Neural cell (in vitro differentiated cells): Measurements from ENCODE around the gene CLIP4. TPM values are rescaled to one million over a fixed set of nuclear protein-coding genes. Genes with fewer than 3 reads are reported as not detected.

Experiments
- H2AFZ ChIP-seq: fragments of 200-600, 300-800 bp; sonication (generic), shearing (Covaris generic); 2 replicates; pipeline ENCODE4 v1.6.0; 2014; ENCODE audit warnings: low read depth, mild to moderate bottlenecking, antibody characterized with exemption, low read length, moderate library complexity
- H3F3A ChIP-seq: fragments of 200-600 bp; shearing (Covaris generic); 2 replicates; pipeline ENCODE4 v1.6.1; 2016; ENCODE audit warnings: mild to moderate bottlenecking, moderate library complexity, mixed read lengths, antibody characterized with exemption, low read length; ENCODE audit not compliant: insufficient read depth, poor library complexity, severe bottlenecking
- H3K27ac ChIP-seq: fragments of 200-600, 300-800 bp; sonication (generic), shearing (Covaris generic); 2 replicates; pipeline ENCODE4 v1.5.1; 2014; ENCODE audit warnings: mild to moderate bottlenecking, low read length, moderate library complexity
- H3K27me3 ChIP-seq: fragments of 300-800, 200-600 bp; sonication (generic), shearing (Covaris generic); 2 replicates; pipeline ENCODE4 v1.6.0; 2014; ENCODE audit warnings: mild to moderate bottlenecking, low read depth, low read length, moderate library complexity; ENCODE audit not compliant: insufficient read depth
- H3K36me3 ChIP-seq: fragments of 300-800, 200-600 bp; sonication (generic), shearing (Covaris generic); 2 replicates; pipeline ENCODE4 v1.5.1; 2014; ENCODE audit warnings: mild to moderate bottlenecking, antibody characterized with exemption, low read length, moderate library complexity; ENCODE audit not compliant: insufficient read depth
- H3K4me2 ChIP-seq: fragments of 300-800, 200-600 bp; sonication (generic), shearing (Covaris generic); 2 replicates; pipeline ENCODE4 v1.6.0; 2014; ENCODE audit warnings: mild to moderate bottlenecking, low read length
- H3K4me3 ChIP-seq: fragments of 300-800, 200-600 bp; sonication (generic), shearing (Covaris generic); 2 replicates; pipeline ENCODE4 v1.5.1; 2014; ENCODE audit warnings: mild to moderate bottlenecking, low read length, moderate library complexity
- H3K79me2 ChIP-seq: fragments of 200-600 bp; shearing (Covaris generic); replicated peaks from 2 replicates; pipeline ENCODE4 v1.6.0; 2014; ENCODE audit warnings: mild to moderate bottlenecking, low read length, moderate library complexity; ENCODE audit not compliant: insufficient read depth
- H3K9ac ChIP-seq: fragments of 300-800, 200-600 bp; sonication (generic), shearing (Covaris generic); 2 replicates; pipeline ENCODE4 v1.6.1; 2016; ENCODE audit warnings: mild to moderate bottlenecking, low read length, mixed read lengths
- H3K9me2 ChIP-seq: fragments of 200-600 bp; shearing (Covaris generic); 2 replicates; pipeline ENCODE4 v1.6.1; 2016; ENCODE audit warnings: mild to moderate bottlenecking, low read length, mixed read lengths; ENCODE audit not compliant: insufficient read depth
- H3K9me3 ChIP-seq: fragments of 200-600, 300-800 bp; sonication (generic), shearing (Covaris generic); 2 replicates; pipeline ENCODE4 v1.6.1; 2016; ENCODE audit warnings: mild to moderate bottlenecking, mixed run types, low read length, moderate library complexity, mixed read lengths
- H4K20me1 ChIP-seq: fragments of 200-600 bp; shearing (Covaris generic); 2 replicates; pipeline ENCODE4 v1.6.1; 2016; ENCODE audit warnings: mild to moderate bottlenecking, mixed run types; ENCODE audit not compliant: insufficient read depth
- CTCF ChIP-seq: fragments of 450-650 bp; IDR thresholded peaks from 2 replicates; pipeline ENCODE4 v1.5.1; 2014; ENCODE audit warnings: antibody characterized with exemption, mild to moderate bottlenecking, moderate library complexity; ENCODE audit not compliant: poor library complexity, severe bottlenecking
- EP300 ChIP-seq: fragments of 450-650 bp; conservative IDR thresholded peaks from 2 replicates; pipeline ENCODE4 v1.6.1; 2014; ENCODE audit warnings: antibody characterized with exemption, mild to moderate bottlenecking, moderate library complexity; ENCODE audit not compliant: poor library complexity, severe bottlenecking
- EZH2 ChIP-seq: fragments of 200-600, 300-800 bp; shearing (Covaris generic), sonication (generic); IDR thresholded peaks from 2 replicates; pipeline ENCODE4 v1.6.1; 2014; ENCODE audit warnings: antibody characterized with exemption, low read length, borderline replicate concordance, mild to moderate bottlenecking; ENCODE audit not compliant: insufficient read depth, poor library complexity, severe bottlenecking
- MXI1 ChIP-seq: fragments of 450-650 bp; conservative IDR thresholded peaks from 2 replicates; pipeline ENCODE4 v1.6.1; 2014; ENCODE audit warnings: antibody characterized with exemption, mild to moderate bottlenecking; ENCODE audit not compliant: poor library complexity, severe bottlenecking
- POLR2AphosphoS5 ChIP-seq: IDR thresholded peaks from 2 replicates; pipeline ENCODE4 v1.6.1; 2012
- RAD21 ChIP-seq: fragments of 450-650 bp; conservative IDR thresholded peaks from 2 replicates; pipeline ENCODE4 v1.6.1; 2014; ENCODE audit warnings: antibody characterized with exemption, mild to moderate bottlenecking, moderate library complexity
- REST ChIP-seq: IDR thresholded peaks from 2 replicates; pipeline ENCODE4 v1.6.1; 2012; ENCODE audit warnings: borderline replicate concordance
- SMC3 ChIP-seq: fragments of 450-650 bp; conservative IDR thresholded peaks from 2 replicates; pipeline ENCODE4 v1.6.1; 2014; ENCODE audit warnings: antibody characterized with exemption, mild to moderate bottlenecking, moderate library complexity; ENCODE audit not compliant: poor library complexity
- TAF1 ChIP-seq: IDR thresholded peaks from 2 replicates; pipeline ENCODE4 v1.6.1; 2012; ENCODE audit warnings: low read depth
- polyA plus RNA-seq: library from polyadenylated mRNA; depleted of rRNA; stranded (reverse); fragments of >200 nt; gene quantifications from 2 replicates; pipeline ENCODE4 v1.2.3, GENCODE V29; 2014

The CLIP4 gene
- polyA plus RNA-seq, 1 donor from 2014 or later = 10.2 TPM

GRCh38 chr2:29110916-29111535 is 4.2 kb upstream of the CLIP4 start:
- Histone ChIP-seq H3K9ac (no peak overlapping the region), H3K4me2 (no peak overlapping the region), H3K9me2 (no peaks in the 10 kb centered on the region), H3K27ac (no peak overlapping the region), H3K36me3 (no peaks in the 10 kb centered on the region), H2AFZ (no peak overlapping the region), H3K4me3 (no peak overlapping the region), H4K20me1 (no peaks in the 10 kb centered on the region), H3K27me3 (no peaks in the 10 kb centered on the region), H3K9me3 (no peaks in the 10 kb centered on the region), H3F3A (no peaks in the 10 kb centered on the region), H3K79me2 (no peaks in the 10 kb centered on the region)
- TF ChIP-seq TAF1 (no peak), SMC3 (no peak), CTCF (no peak)

- no peaks in the 10 kb centered on the region for H3K36me3 ChIP-seq
- no peak overlapping the region for H3K4me2 ChIP-seq
- no peak overlapping the region for H3K4me3 ChIP-seq
- no peak overlapping the region for H3K27ac ChIP-seq
- no peaks in the 10 kb centered on the region for H3K9me2 ChIP-seq
- H3K79me2 ChIP-seq = no peaks in the 10 kb centered on the region
- no peaks in the 10 kb centered on the region for H3K9me3 ChIP-seq
- H3K27me3 ChIP-seq = no peaks in the 10 kb centered on the region
- H3F3A ChIP-seq = no peaks in the 10 kb centered on the region
- H2AFZ ChIP-seq = no peak overlapping the region
- H3K9ac ChIP-seq = no peak overlapping the region
- no peaks in the 10 kb centered on the region for H4K20me1 ChIP-seq
- no peak for TF ChIP-seq POLR2AphosphoS5
- TF ChIP-seq SMC3 = no peak
- TF ChIP-seq REST = no peak
- no peak for TF ChIP-seq TAF1
- no peak for TF ChIP-seq MXI1
- no peak for TF ChIP-seq EZH2
- TF ChIP-seq EP300 = no peak
- no peak for TF ChIP-seq RAD21
- no peak for TF ChIP-seq CTCF
Observed at GRCh38 chr2:29112379-29112778, 2.8 kb upstream of the CLIP4 start.
